HG03575 (cell line): ENCODE results near the gene KCNH6.

Experiments
- ATAC-seq: cut with Tn5 transposase; IDR thresholded peaks from one replicate; pipeline ENCODE4 v1.9.1; 2021; ENCODE audit not compliant: unreplicated experiment, insufficient number of reproducible peaks, low FRiP score; ENCODE audit errors: extremely low read depth

KCNH6 gene

GRCh38 chr17:63546308-63547082, 23.3 kb downstream of the KCNH6 start:
- ATAC-seq, result no peak

- no peak for ATAC-seq
These were observed 23.9 kb downstream of the KCNH6 start for GRCh38 chr17:63547083-63547523.

GRCh38 chr17:63549289-63549945, 26.3 kb downstream of the KCNH6 start:
- no peak for ATAC-seq

GRCh38 chr17:63549946-63550816, 27.0 kb downstream of the KCNH6 start, which contains the start of gene DCAF7:
DCAF7 (plus strand) TSS chr17:63550477; CDS start chr17:63550678, 201 bp downstream.
- ATAC-seq, result peak; percentile 88

GRCh38 chr17:63550817-63551639, 27.9 kb downstream of the KCNH6 start:
- ATAC-seq, result no peak

GRCh38 chr17:63552211-63552610, 29.1 kb downstream of the KCNH6 start:
- no peak for ATAC-seq

GRCh38 chr17:63555500-63556156, 32.5 kb downstream of the KCNH6 start:
- ATAC-seq, result no peak

GRCh38 chr17:63557416-63557815, 34.3 kb downstream of the KCNH6 start:
- ATAC-seq, result no peak

- no peak for ATAC-seq
These were observed 35.3 kb downstream of the KCNH6 start for GRCh38 chr17:63558441-63558840.

- no peak for ATAC-seq
These were observed 38.7 kb downstream of the KCNH6 start for GRCh38 chr17:63561819-63562218.

GRCh38 chr17:63563339-63563738, 40.2 kb downstream of the KCNH6 start:
- no peak for ATAC-seq

- ATAC-seq, result no peak
These were observed 41.4 kb downstream of the KCNH6 start for GRCh38 chr17:63564562-63564961.

GRCh38 chr17:63567229-63567628, 44.1 kb downstream of the KCNH6 start:
- ATAC-seq, result no peak

- no peak for ATAC-seq
These were observed 45.4 kb downstream of the KCNH6 start for GRCh38 chr17:63568563-63568962.

- no peak for ATAC-seq
These were observed 48.6 kb downstream of the KCNH6 start for GRCh38 chr17:63571632-63572310.

GRCh38 chr17:63573634-63574033, 50.5 kb downstream of the KCNH6 start:
- no peak for ATAC-seq

GRCh38 chr17:63578027-63578768, 55.0 kb downstream of the KCNH6 start:
- no peak for ATAC-seq
